ENCODE data around the gene NIPBL.

Gene NIPBL

GRCh38 chr5:36874465-36874864 lies 2.1 kb upstream of the NIPBL start:
- peak overlapping the region; percentile 79 for H3K4me3 ChIP-seq
- H3K4me1 ChIP-seq, result peaks cover 29% of the 10 kb centered on the region
- H3K36me3 ChIP-seq (replicated peaks), result no peaks in the 10 kb centered on the region
- H3K27me3 ChIP-seq (ENCODE audit: low read depth), result no peaks in the 10 kb centered on the region
- H3K9me3 ChIP-seq, result no peaks in the 10 kb centered on the region
- in situ Hi-C loops (cut with MboI; ENCODE audit: low sequenced_read_pairs), result no loop called here
- DNase-seq (ENCODE audit: low spot score in 2 of 2), result no peak

GRCh38 chr5:36875051-36875789 lies 1.3 kb upstream of the NIPBL start:
- no peaks in the 10 kb centered on the region for H3K27me3 ChIP-seq (ENCODE audit: low read depth)
- in situ Hi-C loops (cut with MboI; ENCODE audit: low sequenced_read_pairs), result loop anchor here (5.0 kb wide), 1 partner anchor 138 kb away; no protein-coding TSS in a partner anchor
- H3K4me1 ChIP-seq, result peaks cover 30% of the 10 kb centered on the region
- H3K9me3 ChIP-seq, result no peaks in the 10 kb centered on the region
- DNase-seq (ENCODE audit: low spot score in 2 of 2), result peak; percentile 67 to 77
- no peaks in the 10 kb centered on the region for H3K36me3 ChIP-seq (replicated peaks)
- peak overlapping the region; percentile 79 for H3K4me3 ChIP-seq

GRCh38 chr5:36875790-36876298 lies 725 bp upstream of the NIPBL start:
- in situ Hi-C loops (cut with MboI; ENCODE audit: low sequenced_read_pairs), result loop anchor here (5.0 kb wide), 1 partner anchor 139 kb away; no protein-coding TSS in a partner anchor
- Histone ChIP-seq H3K27me3 (ENCODE audit: low read depth) (no peaks in the 10 kb centered on the region), H3K4me3 (peak overlapping the region; percentile 79), H3K36me3 (replicated peaks) (no peaks in the 10 kb centered on the region), H3K4me1 (peaks cover 33% of the 10 kb centered on the region), H3K9me3 (no peaks in the 10 kb centered on the region)
- peak; percentile 60 to 80 for DNase-seq (ENCODE audit: low spot score in 2 of 2)

- Histone ChIP-seq H3K4me3 (peak overlapping the region; percentile 79), H3K36me3 (replicated peaks) (no peaks in the 10 kb centered on the region), H3K4me1 (peaks cover 33% of the 10 kb centered on the region), H3K27me3 (ENCODE audit: low read depth) (no peaks in the 10 kb centered on the region), H3K9me3 (no peaks in the 10 kb centered on the region)
- peak; percentile 44 to 72 for DNase-seq (ENCODE audit: low spot score in 2 of 2)
- in situ Hi-C loops (cut with MboI; ENCODE audit: low sequenced_read_pairs), result loop anchor here (5.0 kb wide), 1 partner anchor 140 kb away; no protein-coding TSS in a partner anchor
Observed at GRCh38 chr5:36876965-36877666, 547 bp downstream of the NIPBL start.

- Histone ChIP-seq H3K4me1 (peaks cover 29% of the 10 kb centered on the region), H3K9me3 (no peaks in the 10 kb centered on the region), H3K4me3 (peak overlapping the region; percentile 79), H3K27me3 (ENCODE audit: low read depth) (no peaks in the 10 kb centered on the region), H3K36me3 (replicated peaks) (no peaks in the 10 kb centered on the region)
- in situ Hi-C loops (cut with MboI; ENCODE audit: low sequenced_read_pairs), result loop anchor here (5.0 kb wide), 1 partner anchor 141 kb away; no protein-coding TSS in a partner anchor
- no peak for DNase-seq (ENCODE audit: low spot score in 2 of 2)
Observed at GRCh38 chr5:36877667-36878391, 1.3 kb downstream of the NIPBL start.

GRCh38 chr5:36878392-36879082 lies 2.0 kb downstream of the NIPBL start:
- peaks cover 22% of the 10 kb centered on the region for H3K4me1 ChIP-seq
- DNase-seq (ENCODE audit: low spot score in 2 of 2), result peak; percentile 84 to 93
- in situ Hi-C loops (cut with MboI; ENCODE audit: low sequenced_read_pairs), result loop anchor here (5.0 kb wide), 1 partner anchor 141 kb away; no protein-coding TSS in a partner anchor
- H3K9me3 ChIP-seq, result no peaks in the 10 kb centered on the region
- peak overlapping the region; percentile 79 for H3K4me3 ChIP-seq
- H3K36me3 ChIP-seq (replicated peaks), result no peaks in the 10 kb centered on the region
- H3K27me3 ChIP-seq (ENCODE audit: low read depth), result no peaks in the 10 kb centered on the region

- H3K4me3 ChIP-seq, result peak overlapping the region; percentile 79
- in situ Hi-C loops (cut with MboI; ENCODE audit: low sequenced_read_pairs), result loop anchor here (5.0 kb wide), 1 partner anchor 142 kb away; no protein-coding TSS in a partner anchor
Observed at GRCh38 chr5:36879274-36880033, 2.9 kb downstream of the NIPBL start.

GRCh38 chr5:36880761-36881160 lies 4.2 kb downstream of the NIPBL start:
- no peak for DNase-seq (ENCODE audit: low spot score in 2 of 2)
- Histone ChIP-seq H3K4me1 (peaks cover 16% of the 10 kb centered on the region), H3K36me3 (replicated peaks) (no peaks in the 10 kb centered on the region), H3K27me3 (ENCODE audit: low read depth) (no peaks in the 10 kb centered on the region), H3K4me3 (no peak overlapping the region), H3K9me3 (no peaks in the 10 kb centered on the region)
- in situ Hi-C loops (cut with MboI; ENCODE audit: low sequenced_read_pairs), result no loop called here

More at GRCh38 chr5:36879274-36880033, 2.9 kb downstream of the NIPBL start:
- no peaks in the 10 kb centered on the region for H3K9me3 ChIP-seq
- DNase-seq (ENCODE audit: low spot score in 2 of 2), result no peak
- no peaks in the 10 kb centered on the region for H3K27me3 ChIP-seq (ENCODE audit: low read depth)
- no peaks in the 10 kb centered on the region for H3K36me3 ChIP-seq (replicated peaks)
- peaks cover 16% of the 10 kb centered on the region for H3K4me1 ChIP-seq

- Histone ChIP-seq H3K4me1 (peaks cover 16% of the 10 kb centered on the region), H3K4me3 (no peak overlapping the region), H3K36me3 (replicated peaks) (no peaks in the 10 kb centered on the region), H3K9me3 (no peaks in the 10 kb centered on the region), H3K27me3 (ENCODE audit: low read depth) (no peaks in the 10 kb centered on the region)
- in situ Hi-C loops (cut with MboI; ENCODE audit: low sequenced_read_pairs), result no loop called here
- no peak for DNase-seq (ENCODE audit: low spot score in 2 of 2)
Observed at GRCh38 chr5:36881304-36881703, 4.7 kb downstream of the NIPBL start.

GRCh38 chr5:36881807-36882206 lies 5.2 kb downstream of the NIPBL start:
- no peak for DNase-seq (ENCODE audit: low spot score in 2 of 2)
- in situ Hi-C loops (cut with MboI; ENCODE audit: low sequenced_read_pairs), result no loop called here
- Histone ChIP-seq H3K4me3 (no peak overlapping the region), H3K36me3 (replicated peaks) (no peaks in the 10 kb centered on the region), H3K4me1 (peaks cover 16% of the 10 kb centered on the region), H3K9me3 (no peaks in the 10 kb centered on the region), H3K27me3 (ENCODE audit: low read depth) (no peaks in the 10 kb centered on the region)

- in situ Hi-C loops (cut with MboI; ENCODE audit: low sequenced_read_pairs), result no loop called here
- no peak for DNase-seq (ENCODE audit: low spot score in 2 of 2)
- H3K9me3 ChIP-seq, result no peaks in the 10 kb centered on the region
- peaks cover 16% of the 10 kb centered on the region for H3K4me1 ChIP-seq
- H3K36me3 ChIP-seq (replicated peaks), result no peaks in the 10 kb centered on the region
- no peak overlapping the region for H3K4me3 ChIP-seq
- no peaks in the 10 kb centered on the region for H3K27me3 ChIP-seq (ENCODE audit: low read depth)
Observed at GRCh38 chr5:36882250-36882649, 5.7 kb downstream of the NIPBL start.

GRCh38 chr5:36883894-36884462 lies 7.4 kb downstream of the NIPBL start:
- H3K4me3 ChIP-seq, result no peak overlapping the region

More at GRCh38 chr5:36883894-36884462, 7.4 kb downstream of the NIPBL start:
- no peak for DNase-seq (ENCODE audit: low spot score in 2 of 2)
- peaks cover 16% of the 10 kb centered on the region for H3K4me1 ChIP-seq
- in situ Hi-C loops (cut with MboI; ENCODE audit: low sequenced_read_pairs), result no loop called here
- H3K27me3 ChIP-seq (ENCODE audit: low read depth), result no peaks in the 10 kb centered on the region
- H3K36me3 ChIP-seq (replicated peaks), result no peaks in the 10 kb centered on the region
- H3K9me3 ChIP-seq, result no peaks in the 10 kb centered on the region
